Medulla oblongata (tissue), 1 donor: ENCODE measurements around the gene EPS15.
"Not testable (repeated sequence)": the region's sequence is repeated elsewhere in the genome, so short reads cannot be mapped to it uniquely, and the experiment has no call there.

Source experiments
- DNase-seq: peaks from one replicate; pipeline ENCODE4 v3.0.0-alpha.2; 2015; ENCODE audit errors: extremely low spot score

EPS15 gene

DNA sequence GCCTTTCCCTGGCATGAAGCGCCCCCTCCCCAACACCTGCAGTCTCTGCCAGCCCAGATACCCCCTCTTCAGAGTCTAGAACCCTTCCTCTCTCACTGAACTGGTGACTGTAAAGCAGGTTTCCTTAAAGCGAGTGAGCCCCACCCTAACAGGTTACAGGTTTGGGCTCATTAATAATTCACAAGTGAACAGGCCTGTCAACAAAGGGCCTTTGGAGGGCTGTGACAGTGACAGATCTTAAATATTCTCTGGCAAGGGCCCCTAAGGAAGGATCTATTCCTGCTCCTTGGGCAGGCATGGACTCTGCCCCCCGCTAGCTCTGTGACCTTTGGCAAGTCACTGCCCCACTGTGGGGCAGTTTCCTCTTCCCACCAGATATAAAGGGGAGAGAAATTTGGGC, 183.1 kb downstream of the EPS15 start:
- DNase-seq = no peak

DNA sequence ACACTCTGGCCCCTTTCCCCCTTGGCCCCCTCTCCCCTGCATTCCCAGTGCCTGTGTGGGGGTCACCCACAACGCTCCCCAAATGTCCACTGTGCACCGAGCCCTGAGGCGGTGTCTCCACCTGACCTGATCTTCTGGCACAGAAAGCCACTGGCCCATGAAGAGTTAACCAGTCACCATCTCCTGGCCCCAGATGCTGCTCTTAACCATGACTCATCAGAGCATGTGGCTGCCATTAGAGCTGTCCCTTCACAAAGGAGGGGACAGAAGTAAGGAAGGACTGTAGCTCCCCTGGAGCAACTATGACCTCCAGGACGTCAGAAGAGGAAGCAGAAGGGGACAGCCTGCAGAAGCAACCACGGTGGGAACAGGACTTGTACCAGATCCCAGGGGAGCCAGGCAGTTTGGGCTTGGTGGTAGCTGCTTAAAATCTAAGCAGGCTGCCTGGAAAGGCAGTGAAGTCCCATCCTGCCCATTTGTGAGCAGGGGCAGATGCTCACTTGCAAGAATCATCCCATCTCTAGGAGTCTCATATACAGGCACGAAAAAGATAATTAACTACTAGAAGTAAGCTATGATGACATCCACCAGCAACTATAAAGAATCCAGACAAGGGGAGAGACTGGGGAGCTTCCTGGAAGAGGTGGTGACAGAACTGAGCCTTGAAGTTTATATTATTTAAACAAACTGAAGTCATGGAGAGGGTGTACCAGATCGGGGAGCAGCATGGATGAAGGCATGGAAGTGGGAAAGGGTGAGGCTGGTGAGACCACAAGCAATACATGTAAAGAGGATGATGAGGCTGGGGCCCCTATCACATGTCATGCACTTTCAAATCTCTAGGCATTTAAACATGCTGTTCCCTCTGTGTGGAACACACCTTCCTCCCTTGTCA, 187.6 kb downstream of the EPS15 start:
- peak; percentile 17 for DNase-seq

DNA sequence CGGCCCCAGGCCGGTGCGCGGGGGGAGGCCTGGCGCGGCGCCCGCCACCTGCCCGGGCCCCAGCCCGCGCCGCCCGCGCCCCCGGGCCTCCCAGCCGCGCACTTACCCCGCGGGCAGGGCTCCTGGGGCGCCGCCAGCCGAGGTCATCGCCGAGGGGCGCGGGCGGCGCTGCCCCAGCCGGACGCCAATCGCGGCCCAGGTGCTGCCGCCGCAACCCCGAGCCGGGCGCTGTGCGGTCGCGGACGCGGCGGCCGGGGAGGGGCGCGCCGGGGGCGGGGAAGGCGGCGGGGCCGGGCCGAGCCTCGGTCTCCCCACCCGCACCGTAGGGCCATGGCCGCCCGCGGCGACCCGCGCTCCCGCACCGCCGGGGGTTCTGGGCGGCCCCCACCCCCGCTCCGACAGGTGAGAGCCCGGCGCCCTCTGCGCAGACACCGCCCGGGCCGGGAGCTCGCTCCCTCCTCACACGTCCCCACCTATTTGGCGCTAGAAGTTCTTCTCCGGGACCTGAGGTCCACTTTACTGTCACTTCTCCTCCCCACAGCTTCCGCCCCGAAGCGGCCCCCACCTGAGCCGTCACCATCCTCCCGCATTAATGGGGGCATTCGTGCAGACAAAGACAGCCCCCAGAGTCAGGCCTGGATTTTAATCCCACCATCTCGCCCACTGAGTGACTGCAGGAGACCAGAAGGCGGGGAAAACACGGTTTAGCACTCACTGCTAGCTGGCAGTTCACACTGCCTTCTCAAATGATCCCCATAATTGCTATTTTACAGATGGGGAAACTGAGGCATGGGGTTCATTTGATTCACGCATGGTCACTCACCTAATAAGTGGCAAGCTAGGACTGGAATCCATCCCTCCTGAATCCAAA, 188.5 kb downstream of the EPS15 start, which contains the start of gene TTC39A:
TTC39A (minus strand) TSS at position 232 of the 871 bp plus-strand sequence; CDS start at position 147, 85 bp downstream.
- no peak for DNase-seq

DNA sequence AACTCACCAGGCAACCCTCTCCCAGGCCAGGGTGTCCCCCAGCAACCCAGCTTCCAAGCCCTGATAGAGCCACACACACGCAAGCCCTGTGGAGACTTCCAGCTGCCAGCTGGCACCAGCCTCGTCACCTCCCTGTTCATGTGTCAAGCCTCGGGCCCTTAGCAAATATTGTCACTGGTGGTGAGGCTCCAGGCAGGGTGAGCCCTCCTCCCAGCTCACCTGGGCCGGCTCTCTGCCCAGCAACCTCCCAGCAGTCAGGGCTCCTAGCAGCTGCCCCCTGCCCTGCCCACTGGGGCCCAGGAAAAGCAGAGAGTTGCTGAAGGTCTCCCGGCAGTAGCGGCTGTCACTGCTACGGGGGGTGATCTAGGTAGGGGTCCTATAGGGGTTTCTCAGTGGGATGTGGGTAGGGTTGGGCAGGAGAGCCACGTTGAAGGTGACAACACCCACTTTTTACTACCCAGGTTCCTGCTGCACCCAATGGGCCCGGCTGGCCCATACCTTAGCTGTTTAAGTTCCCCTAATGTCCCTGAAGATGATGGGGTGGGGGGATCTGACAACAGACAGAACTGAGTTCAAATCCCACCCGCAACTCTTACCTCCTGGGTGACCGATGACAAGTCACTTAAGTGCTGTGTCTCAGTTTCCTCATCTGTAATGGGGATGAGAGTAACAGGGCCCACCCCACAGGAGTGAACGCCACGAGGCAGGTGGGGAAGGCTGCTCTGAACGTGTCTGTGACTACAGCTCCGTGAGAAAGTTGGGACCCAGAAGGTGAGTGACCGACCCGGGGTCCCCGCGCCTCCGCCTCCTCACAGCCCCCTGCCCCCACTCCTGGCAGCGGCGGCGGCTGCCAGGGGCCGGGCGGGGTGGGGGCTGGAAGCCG, 189.4 kb downstream of the EPS15 start:
- no peak for DNase-seq

DNA sequence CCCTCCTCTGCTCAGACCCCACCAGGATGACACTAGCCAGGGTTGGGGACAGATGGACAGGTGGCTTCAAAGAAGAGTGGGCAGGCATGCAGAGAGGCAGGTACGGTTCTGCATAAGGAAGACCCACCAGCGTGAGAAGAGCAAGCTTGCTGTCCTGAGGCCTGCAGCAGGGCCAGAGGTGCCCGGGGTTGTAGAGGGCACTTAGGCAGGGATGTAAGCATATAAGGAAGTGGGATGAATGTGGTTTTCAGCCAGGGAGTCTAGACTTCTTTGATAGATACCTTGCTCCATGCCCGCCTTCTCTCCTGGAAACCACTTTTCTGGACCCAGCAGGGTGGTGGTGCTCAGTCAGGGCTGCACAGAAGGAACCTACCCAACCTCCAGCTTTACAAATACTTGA, 190.1 kb downstream of the EPS15 start:
- DNase-seq = no peak

DNA sequence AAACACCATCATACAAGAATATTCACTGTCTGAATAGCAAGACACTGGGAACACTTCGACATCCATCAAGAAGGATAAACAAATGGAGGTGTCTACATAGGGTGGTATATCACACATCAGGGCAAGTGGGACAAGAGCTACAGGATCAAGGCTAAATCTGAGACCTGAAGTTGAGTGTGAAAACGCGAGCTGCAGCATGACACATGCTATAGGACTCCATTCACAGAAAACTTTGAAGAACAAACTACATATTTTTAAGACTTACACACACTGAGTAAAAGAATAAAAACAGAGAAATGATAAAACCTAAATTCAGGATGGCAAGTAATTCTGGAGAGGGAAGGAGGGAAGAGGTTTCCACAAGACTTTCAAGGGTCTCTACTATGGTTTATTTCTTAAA, 190.8 kb downstream of the EPS15 start:
- no peak for DNase-seq

DNA sequence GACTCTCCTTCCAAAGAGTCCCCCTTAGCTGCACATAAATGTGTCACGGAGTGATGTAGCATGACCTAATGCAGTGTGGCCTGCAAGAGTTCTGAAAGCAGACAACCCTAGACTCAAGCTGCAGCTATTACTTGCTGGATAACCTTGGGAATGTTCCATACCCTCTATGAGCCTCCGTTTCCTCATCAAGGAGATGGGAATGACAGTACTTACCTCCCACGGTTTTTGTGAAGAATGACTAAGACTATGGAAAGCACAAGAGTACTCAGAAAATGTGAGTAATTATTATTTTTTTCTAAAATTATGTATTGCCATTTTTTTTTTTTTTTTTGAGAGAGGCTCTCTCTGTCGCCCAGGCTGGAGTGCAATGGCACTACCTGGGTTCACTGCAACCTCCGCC, 191.7 kb downstream of the EPS15 start:
- no peak for DNase-seq

DNA sequence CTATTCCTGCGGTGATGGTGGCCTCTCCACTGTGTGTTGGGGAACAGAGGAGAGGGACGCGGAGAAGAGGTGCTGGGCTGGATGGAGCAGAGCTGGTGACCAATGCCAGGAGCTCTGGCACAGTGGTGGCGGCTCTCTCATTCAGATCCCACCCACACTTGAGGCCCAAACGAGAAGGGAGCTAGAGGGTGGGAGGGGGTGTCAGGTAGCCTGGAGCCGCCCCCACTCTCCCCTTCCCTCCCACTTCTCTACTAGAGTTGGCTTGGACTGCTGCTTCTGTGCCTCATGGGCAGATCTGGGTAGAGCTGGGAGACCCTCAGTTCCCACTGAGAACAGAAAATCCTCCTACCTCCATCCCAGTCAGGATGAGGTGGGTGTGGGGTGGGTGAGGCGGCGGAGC, 192.2 kb downstream of the EPS15 start:
- DNase-seq = no peak

DNA sequence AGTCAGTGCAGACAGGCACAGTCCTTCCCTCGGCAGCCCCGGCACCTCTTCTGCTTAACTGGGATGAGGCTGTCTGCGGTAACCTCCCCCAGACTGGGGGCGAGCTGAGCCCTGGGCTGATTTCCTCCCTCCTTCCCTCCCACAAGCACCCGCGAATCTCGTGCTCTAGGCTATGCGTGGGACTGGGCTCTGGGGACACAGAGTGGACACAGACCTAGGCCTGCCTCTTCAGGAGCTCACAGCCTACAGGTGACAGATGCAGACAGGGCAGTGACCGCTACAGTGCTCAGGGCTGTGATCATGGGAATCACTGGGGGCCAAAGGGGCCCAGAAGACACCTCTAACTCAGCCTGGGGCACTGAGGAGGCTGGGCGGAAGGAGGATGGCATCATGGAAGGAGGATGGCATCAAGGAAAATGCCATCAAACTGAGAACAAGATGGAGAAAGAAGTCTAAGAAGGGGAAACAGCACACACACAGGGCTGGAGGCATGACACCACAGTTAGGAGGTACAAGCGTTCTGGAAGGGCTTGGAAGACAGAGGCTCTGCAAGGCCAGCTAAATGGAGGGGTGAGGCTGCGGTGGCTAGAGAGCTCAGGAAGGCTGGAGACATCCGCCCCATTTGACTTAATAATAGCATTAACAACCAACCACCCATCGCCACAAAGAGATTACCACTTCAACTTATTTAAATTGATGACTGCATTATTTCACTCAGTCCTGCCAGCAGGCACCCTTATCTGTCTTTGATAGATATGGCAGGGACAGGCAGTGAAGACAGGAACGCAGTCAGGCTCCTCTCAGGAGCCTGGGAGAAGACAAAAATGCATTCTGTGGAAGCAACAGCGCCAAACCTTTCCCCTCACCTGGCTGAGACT, 192.9 kb downstream of the EPS15 start:
- DNase-seq = no peak

DNA sequence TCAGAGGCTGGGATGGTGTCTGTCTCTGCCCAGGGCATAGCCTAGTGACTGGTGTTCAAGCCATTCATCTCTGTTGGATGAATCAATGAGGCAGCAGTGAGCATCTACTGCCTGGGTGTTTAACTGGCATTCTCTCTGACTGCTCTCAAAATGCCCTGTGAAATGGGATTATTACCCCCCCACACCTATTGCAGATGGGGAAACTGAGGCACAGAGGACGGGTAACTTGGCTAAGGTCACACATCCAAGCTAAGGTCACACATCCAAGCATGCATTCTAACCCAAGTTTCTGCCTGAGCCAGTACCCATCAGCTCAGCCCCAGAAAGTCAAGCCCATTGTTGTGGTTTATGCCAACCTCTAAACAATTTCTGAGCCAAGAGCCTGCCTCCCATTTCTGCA, 193.7 kb downstream of the EPS15 start:
- no peak for DNase-seq

DNA sequence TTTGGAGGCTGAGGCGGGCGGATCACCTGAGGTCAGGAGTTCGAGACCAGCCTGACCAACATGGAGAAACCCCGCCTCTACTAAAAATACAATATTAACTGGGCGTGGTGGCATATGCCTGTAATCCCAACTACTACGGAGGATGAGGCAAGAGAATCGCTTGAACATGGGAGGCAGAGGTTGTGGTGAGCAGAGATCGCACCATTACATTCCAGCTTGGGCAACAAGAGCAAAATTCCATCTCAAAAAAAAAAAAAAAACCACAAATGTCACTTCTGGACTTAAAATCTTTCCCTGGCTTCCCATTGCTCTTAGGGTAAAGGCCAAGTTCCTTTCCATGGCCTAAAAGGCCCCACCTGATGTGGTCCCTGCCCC, 194.1 kb downstream of the EPS15 start:
- not testable (repeated sequence) for DNase-seq

DNA sequence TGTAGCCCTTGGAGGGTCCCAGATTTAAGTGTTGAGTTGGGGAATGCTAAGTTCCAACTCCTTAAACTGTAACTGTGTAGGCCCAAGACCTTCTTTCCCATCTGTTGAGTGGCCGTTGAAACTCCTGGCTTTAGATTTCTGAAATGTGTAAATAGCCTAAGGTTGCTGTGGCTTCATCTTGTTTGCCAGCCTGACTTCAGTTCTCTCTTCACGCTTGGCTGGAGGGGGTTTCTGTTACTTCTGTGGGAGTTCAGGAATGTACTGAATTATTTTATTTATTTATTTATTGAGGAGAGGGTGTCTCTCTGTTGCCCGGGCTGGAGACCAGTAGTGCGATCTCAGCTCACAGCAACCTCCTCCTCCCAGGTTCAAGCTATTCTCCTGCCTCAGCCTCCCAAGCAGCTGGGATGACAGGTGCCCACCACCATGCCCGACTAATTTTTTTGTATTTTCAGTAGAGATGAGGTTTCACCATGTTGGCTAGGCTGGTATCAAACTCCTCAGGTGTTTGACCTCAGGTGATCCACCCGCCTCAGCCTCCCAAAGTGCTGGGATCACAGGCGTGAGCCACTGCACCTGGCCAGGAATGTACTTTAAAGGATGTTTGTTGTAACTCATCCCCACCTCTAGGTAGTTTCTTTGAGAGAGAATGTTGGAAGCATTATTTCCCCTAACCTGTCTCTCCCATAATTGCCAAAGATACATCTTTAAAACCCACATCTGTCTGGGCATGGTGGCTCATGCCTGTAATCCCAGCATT, 194.6 kb downstream of the EPS15 start:
- no peak for DNase-seq

DNA sequence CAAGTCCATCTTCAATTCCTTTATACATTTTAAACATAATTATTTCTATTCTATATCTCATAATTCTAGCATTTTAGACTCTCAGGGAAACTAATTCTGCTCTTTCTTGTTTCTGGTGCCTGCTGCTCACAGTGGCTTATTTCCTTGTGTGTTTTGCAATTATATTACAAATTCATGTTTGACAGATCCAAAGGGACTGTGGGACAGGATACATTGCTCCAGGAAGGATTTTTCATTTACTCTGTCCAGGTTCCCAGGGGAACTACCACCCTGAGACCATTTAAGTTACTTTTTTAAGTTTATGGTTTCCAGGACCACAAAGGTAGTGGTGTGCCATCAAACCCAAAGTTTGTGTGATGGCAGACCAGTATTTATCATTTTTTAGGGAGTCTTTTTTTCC, 195.3 kb downstream of the EPS15 start:
- DNase-seq = no peak

DNA sequence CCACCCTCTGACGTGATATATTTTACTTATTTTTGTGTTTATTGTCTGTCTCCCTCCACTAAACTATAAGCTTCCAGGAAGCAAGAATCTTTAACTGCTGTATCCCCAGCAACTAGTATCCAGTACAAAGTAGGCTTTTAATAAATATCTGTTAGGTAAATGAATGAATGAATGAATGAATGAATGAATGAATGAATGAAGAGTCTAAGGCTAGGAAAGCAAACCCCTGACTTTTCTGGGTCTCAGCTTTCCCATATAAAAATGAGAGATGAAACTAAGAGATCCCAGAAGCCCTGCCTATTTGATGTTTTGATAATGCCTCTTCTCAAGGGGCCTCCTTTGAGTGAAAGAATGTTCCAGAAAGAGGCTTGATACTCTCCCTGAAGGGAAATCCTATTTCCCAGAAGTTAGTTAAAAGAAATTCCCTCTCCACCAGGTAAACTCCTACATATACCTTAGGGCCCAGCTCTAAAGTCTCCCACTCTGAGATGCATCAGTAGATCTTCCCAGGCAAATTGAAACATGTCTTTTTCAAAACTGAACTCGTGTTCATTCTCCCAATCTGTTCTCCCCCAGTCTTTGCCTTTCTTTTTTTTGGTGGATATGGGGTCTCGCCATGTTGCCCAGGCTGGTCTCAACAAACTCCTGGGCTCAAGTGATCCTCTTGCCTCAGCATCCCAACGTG, 196.5 kb downstream of the EPS15 start:
- no peak for DNase-seq

DNA sequence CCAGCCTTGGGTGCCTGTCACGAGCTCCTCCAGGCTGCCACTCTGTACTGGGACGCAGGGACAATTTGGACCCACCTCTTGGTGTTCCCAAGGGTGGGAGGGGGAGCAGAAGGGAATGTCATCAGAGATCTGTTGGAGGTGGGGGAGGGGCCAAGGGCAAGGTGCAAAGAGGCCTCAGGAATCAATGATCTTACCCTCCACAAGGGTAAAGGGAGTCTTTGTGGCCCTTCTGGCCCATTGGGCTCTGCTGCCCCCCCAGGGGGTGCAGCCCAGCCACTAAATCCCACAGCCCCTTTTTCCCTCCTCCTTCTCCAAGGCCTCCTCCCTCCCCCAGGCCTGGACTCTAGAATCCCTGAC, 197.2 kb downstream of the EPS15 start:
- no peak for DNase-seq

DNA sequence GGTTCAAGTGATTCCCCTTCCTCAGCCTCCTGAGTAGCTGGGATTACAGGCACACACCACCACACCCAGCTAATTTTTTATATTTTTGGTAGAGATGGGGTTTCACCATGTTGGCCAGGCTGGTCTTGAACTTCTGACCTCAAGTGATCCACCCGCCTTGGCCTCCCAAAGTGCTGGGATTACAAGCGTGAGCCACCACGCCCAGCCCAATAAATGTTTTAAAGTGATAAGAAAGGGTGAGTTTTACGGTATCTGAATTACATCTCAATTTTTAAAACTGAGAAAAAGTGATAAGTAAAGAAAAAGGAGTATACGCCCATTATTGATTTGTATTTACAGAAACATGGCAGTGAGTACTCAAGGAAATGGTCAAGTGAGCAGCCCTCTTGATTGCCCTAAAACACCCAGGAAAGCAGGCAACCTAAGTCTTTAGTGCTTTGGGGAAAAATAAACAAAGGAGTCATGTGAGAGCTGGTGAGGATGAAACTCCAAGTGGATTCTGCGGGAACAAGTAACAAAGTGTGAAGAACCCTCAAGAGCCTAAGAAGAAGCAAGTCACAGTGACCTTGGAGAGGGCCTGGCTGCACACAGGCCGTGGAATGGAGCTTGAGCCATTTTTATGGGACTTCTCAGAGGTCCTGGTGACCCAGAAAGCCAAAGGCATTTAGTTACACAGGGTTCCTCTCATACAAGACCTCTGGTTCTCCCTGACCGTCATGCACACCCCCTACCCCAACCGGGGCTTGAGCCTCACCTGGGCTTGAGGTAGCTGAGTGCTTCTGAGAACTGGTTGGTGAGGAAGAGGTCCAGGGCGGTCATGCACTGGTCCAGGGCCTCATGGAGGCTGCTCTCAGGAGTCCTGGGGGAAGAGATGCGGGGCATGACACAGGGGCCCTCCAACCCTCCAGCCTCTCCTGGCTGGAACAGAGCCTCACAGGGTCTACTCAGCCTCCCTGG, 197.8 kb downstream of the EPS15 start:
- DNase-seq = no peak

DNA sequence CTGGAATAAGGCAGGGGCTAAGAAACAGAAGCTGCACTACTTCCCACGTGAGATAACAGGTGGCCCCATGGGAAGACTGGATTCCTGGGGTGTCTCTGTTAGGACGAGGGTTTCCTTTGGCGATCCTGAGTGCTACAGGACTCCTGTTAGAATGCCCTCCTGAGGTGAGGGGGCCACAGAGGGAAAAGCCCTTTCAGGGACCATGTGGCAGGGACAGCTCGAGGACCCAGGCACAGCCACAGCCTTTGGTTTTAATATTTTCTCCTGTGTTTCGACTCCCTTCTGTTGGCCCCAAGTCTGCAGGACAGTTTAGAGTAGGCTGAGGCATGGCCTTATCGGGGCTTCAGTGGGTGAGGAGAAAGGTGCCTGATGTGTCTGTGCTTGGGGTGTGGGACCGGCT, 201.3 kb downstream of the EPS15 start:
- DNase-seq = no peak

DNA sequence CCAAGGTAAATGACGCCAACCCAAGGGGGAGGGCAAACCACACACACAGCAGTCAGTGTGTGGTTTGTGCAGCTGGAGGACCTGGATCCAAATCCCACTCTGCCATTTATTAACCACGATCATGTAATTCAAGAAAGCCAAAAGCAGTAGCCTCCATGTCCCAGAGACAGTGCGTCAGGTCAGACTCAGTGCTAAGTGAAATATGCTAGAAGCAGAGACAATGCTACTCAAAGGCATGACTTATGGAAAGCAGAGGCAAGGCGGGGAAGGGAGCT, 202.3 kb downstream of the EPS15 start:
- no peak for DNase-seq
